ENCODE data around the gene CHD9.

DNA sequence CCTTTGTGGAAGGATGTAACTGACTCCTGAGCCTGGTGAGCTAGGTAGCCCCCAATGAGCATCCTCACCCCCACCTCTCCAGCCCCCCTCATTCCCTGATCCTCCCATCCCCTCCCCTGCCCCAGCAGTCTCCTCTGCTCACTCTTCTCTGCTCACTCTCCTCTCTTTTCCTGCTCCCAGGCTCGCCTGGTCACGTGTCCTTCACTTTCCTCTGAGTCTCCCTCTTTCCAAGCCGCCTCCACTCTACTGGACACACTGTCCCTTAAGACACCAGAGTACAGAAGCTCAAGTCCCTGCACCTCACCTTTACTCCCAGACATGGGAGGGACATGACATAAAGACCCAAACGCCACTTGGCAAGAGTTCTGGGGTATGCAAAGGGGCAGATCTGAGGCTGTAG, 303.2 kb downstream of the CHD9 start:
- TF ChIP-seq EZH2 (IDR thresholded peaks at IDR 0.05; ENCODE audit: borderline replicate concordance, insufficient read depth, low read length, poor library complexity, severe bottlenecking) (no peak), POLR2AphosphoS5 (IDR thresholded peaks at IDR 0.05) (no peak), SMC3 (conservative IDR thresholded peaks at IDR 0.05; ENCODE audit: poor library complexity) (no peak)
- TF ChIP-seq, protein P1, sequence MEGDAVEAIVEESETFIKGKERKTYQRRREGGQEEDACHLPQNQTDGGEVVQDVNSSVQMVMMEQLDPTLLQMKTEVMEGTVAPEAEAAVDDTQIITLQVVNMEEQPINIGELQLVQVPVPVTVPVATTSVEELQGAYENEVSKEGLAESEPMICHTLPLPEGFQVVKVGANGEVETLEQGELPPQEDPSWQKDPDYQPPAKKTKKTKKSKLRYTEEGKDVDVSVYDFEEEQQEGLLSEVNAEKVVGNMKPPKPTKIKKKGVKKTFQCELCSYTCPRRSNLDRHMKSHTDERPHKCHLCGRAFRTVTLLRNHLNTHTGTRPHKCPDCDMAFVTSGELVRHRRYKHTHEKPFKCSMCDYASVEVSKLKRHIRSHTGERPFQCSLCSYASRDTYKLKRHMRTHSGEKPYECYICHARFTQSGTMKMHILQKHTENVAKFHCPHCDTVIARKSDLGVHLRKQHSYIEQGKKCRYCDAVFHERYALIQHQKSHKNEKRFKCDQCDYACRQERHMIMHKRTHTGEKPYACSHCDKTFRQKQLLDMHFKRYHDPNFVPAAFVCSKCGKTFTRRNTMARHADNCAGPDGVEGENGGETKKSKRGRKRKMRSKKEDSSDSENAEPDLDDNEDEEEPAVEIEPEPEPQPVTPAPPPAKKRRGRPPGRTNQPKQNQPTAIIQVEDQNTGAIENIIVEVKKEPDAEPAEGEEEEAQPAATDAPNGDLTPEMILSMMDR (IDR thresholded peaks at IDR 0.05; ENCODE audit: poor library complexity, severe bottlenecking) = no peak

All from neural cell (in vitro differentiated cells).